Measurements from ENCODE around the gene PLCG2.

DNA sequence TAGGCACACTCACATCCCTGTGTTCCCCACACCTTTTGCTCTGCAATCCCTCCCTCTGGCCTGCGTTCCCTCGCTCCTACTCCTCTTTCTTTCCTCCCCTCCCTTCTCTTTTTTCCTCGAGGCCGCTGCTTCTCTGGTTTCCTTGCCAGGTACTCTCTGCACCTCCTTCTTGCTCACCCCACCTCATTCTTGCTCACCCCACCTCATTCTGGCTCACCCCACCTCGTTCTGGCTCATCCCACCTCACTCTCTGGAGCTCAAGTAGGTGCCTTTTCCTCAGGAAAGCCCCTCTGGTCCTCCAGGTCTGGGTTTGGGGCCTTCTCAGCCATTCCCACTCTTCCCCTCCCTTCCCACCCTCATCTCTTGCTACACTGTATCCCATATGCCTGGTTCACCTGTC, 103.5 kb downstream of the PLCG2 start:
- TF ChIP-seq CTCF (conservative IDR thresholded peaks at IDR 0.05; ENCODE audit: low read depth, low read length) (no peak), EZH2 (IDR thresholded peaks at IDR 0.05; ENCODE audit: low read length, unreplicated experiment) (no peak)
